C4-2B (cell line): ENCODE results near the gene KIF4A.

ENCODE experiments used
- H3K27ac ChIP-seq: fragments of 450-650 bp; 2 replicates; pipeline ENCODE4 v1.5.1; 2017
- CTCF ChIP-seq: fragments of 450-650 bp; conservative IDR thresholded peaks from 2 replicates; pipeline ENCODE4 v1.5.1; 2017; ENCODE audit warnings: mild to moderate bottlenecking
- ZFX ChIP-seq: fragments of 450-650 bp; IDR thresholded peaks from 2 replicates; pipeline ENCODE4 v1.6.1; 2017

KIF4A gene

GRCh38 chrX:70252491-70252890, 37.4 kb upstream of the KIF4A start:
- no peak overlapping the region for H3K27ac ChIP-seq
- TF ChIP-seq ZFX (no peak), CTCF (no peak)

GRCh38 chrX:70253377-70254062, 36.4 kb upstream of the KIF4A start:
- H3K27ac ChIP-seq, result no peak overlapping the region

GRCh38 chrX:70254063-70254400, 35.9 kb upstream of the KIF4A start:
- H3K27ac ChIP-seq, result no peak overlapping the region
- TF ChIP-seq ZFX (no peak), CTCF (no peak)

More at GRCh38 chrX:70253377-70254062, 36.4 kb upstream of the KIF4A start:
- TF ChIP-seq ZFX (no peak), CTCF (no peak)

- TF ChIP-seq ZFX (no peak), CTCF (no peak)
These were observed 35.0 kb upstream of the KIF4A start for GRCh38 chrX:70254909-70255308.

GRCh38 chrX:70255452-70255851, 34.5 kb upstream of the KIF4A start:
- TF ChIP-seq ZFX (no peak), CTCF (no peak)
- H3K27ac ChIP-seq, result no peak overlapping the region

More at GRCh38 chrX:70254909-70255308, 35.0 kb upstream of the KIF4A start:
- no peak overlapping the region for H3K27ac ChIP-seq

- TF ChIP-seq CTCF (no peak), ZFX (no peak)
- H3K27ac ChIP-seq, result no peak overlapping the region
These were observed 32.2 kb upstream of the KIF4A start for GRCh38 chrX:70257423-70258288.

GRCh38 chrX:70260104-70260503, 29.8 kb upstream of the KIF4A start, which contains the start of gene P2RY4:
Gene P2RY4 (minus strand): TSS chrX:70260204. CDS start chrX:70259624, 580 bp downstream.
- TF ChIP-seq ZFX (no peak), CTCF (no peak)
- no peak within 1 kb of the TSS for H3K27ac ChIP-seq
